Transverse colon (tissue), 4 donors: ENCODE data around the gene ITPKB. TPM values are rescaled to one million over a fixed set of nuclear protein-coding genes. Genes with fewer than 3 reads are reported as not detected.

Experiments used
- DNase-seq: peaks from one replicate; pipeline ENCODE4 v3.0.0-alpha.2; 2019
- H3K27ac ChIP-seq, 4 donors: fragments of 200-600 bp; sonication (generic); 2 replicates each; pipeline ENCODE4 v1.5.1; 2016 to 2018; ENCODE audit warnings: inconsistent platforms in 4 of 4
- H3K27me3 ChIP-seq: fragments of 200-600 bp; sonication (generic); 2 replicates; pipeline ENCODE4 v1.5.1; 2017; ENCODE audit warnings: inconsistent platforms
- H3K36me3 ChIP-seq, 4 donors: fragments of 200-600 bp; sonication (generic); 2 replicates each; pipeline ENCODE4 v1.5.1; 2017 to 2019; ENCODE audit warnings: inconsistent platforms in 4 of 4
- H3K4me1 ChIP-seq, 4 donors: fragments of 200-600 bp; sonication (generic); 2 replicates each; pipeline ENCODE4 v1.5.1; 2017 to 2020; ENCODE audit warnings: inconsistent platforms in 4 of 4
- H3K4me3 ChIP-seq, 4 donors: fragments of 200-600 bp; sonication (generic); 1 replicate in 1 of 4; 2 replicates in 3 of 4; pipeline versions ENCODE4 v1.5.1 to v1.6.1; 2017 to 2019; ENCODE audit warnings: inconsistent platforms in 4 of 4
- H3K9me3 ChIP-seq, 2 donors: fragments of 200-600 bp; sonication (generic); 2 replicates each; pipeline ENCODE4 v1.5.1; 2017 to 2019; ENCODE audit warnings: inconsistent platforms in 2 of 2
- CTCF ChIP-seq, 5 experiments: fragments of 200-600 bp in 3 of 5; fragments of 450-650 bp in 2 of 5; sonication (generic) in 3 of 5; IDR thresholded peaks; 1 replicate in 2 of 5; 2 replicates in 3 of 5; pipeline ENCODE4 v1.5.1; 2016 to 2017; ENCODE audit warnings: antibody characterized with exemption in 5 of 5, inconsistent platforms in 3 of 5, mild to moderate bottlenecking in 2 of 5, moderate library complexity in 1 of 5
- EP300 ChIP-seq: sonication (generic); formaldehyde crosslinking; IDR thresholded peaks from one replicate; pipeline ENCODE4 v1.6.1; 2017; ENCODE audit warnings: antibody characterized with exemption, low read depth
- POLR2A ChIP-seq: fragments of 450-650 bp; IDR thresholded peaks from one replicate; pipeline ENCODE4 v1.6.1; 2016; ENCODE audit warnings: antibody characterized with exemption, mild to moderate bottlenecking, moderate library complexity
- POLR2AphosphoS5 ChIP-seq, 3 donors: sonication (generic); formaldehyde crosslinking; IDR thresholded peaks; one replicate each; pipeline ENCODE4 v1.6.1; 2016; ENCODE audit warnings: antibody characterized with exemption in 3 of 3
- WGBS, 2 donors: methylation state at CpG; one replicate each; pipeline ENCODE4 v1.1.5; 2018; ENCODE audit warnings: low coverage in 1 of 2; 5-methylcytosine and 5-hydroxymethylcytosine counted together
- in situ Hi-C, 4 donors: fragments of 200-750 bp; cut with MboI; loops; one replicate each; pipeline versions ENCODE4 v1.15.0 to v1.15.1; 2017; ENCODE audit warnings: low sequenced_read_pairs in 3 of 4, low pct_ligation_motif_present in 1 of 4, low pct_unique_long_range_greater_than_20kb in 1 of 4
- intact Hi-C: fragments of 100-400 bp; cut with DNase I; formaldehyde crosslinking; loops from one replicate; pipeline ENCODE4 v1.15.1; 2023; ENCODE audit warnings: low total_unique reads
- total RNA-seq, 4 donors: library from RNA; depleted of rRNA; stranded (reverse); fragments of >200 nt; gene quantifications; one replicate each; pipeline ENCODE4 v1.1.0, GENCODE V29; 2016

The ITPKB gene
- total RNA-seq, 4 donors from 2014 or later: 14.3 to 57.6 (median 23.7) TPM

GRCh38 chr1:226711976-226712741 lies 26.9 kb downstream of the ITPKB start:
- Histone ChIP-seq H3K4me3 (no peak overlapping the region), H3K36me3 (no peaks in the 10 kb centered on the region), H3K4me1 (peaks cover 9 to 66% (median 32%) of the 10 kb centered on the region in 4 donors), H3K27me3 (no peaks in the 10 kb centered on the region), H3K27ac (peak overlapping the region; percentile 55 to 95 (median 80)), H3K9me3 (no peaks in the 10 kb centered on the region)
- 66% methylated on average over 21 of the region's 21 CpGs; no CpG with 5 or more reads in 1 of the 2 donors for WGBS, 2 donors
- intact Hi-C loops: no loop called here
- no peak for DNase-seq
- TF ChIP-seq EP300 (no peak), CTCF (IDR thresholded peaks at IDR 0.05) (no peak), POLR2A (no peak), POLR2AphosphoS5 (IDR thresholded peaks at IDR 0.05) (no peak)
- in situ Hi-C loops: no loop called here

- peaks cover 9 to 62% (median 29%) of the 10 kb centered on the region in 4 donors for H3K4me1 ChIP-seq
- in situ Hi-C loops (no loop called here), intact Hi-C loops (no loop called here)
- DNase-seq: no peak
- WGBS, 2 donors: 87% methylated on average over 6 of the region's 6 CpGs; no CpG with 5 or more reads in 1 of the 2 donors
- H3K27me3 ChIP-seq: no peaks in the 10 kb centered on the region
- no peak overlapping the region for H3K4me3 ChIP-seq
- H3K36me3 ChIP-seq: no peaks in the 10 kb centered on the region
- peak overlapping the region; percentile 14 to 95 (median 80) for H3K27ac ChIP-seq
- TF ChIP-seq POLR2AphosphoS5 (IDR thresholded peaks at IDR 0.05) (no peak), POLR2A (no peak), EP300 (no peak)
- H3K9me3 ChIP-seq: no peaks in the 10 kb centered on the region
Observed at GRCh38 chr1:226710501-226710900, 28.6 kb downstream of the ITPKB start.

GRCh38 chr1:226709953-226710352 lies 29.1 kb downstream of the ITPKB start:
- H3K27ac ChIP-seq: peak overlapping the region; percentile 64 to 95 (median 80)
- in situ Hi-C loops: no loop called here
- intact Hi-C loops: no loop called here
- no peaks in the 10 kb centered on the region for H3K9me3 ChIP-seq
- no peak overlapping the region for H3K4me3 ChIP-seq
- no peaks in the 10 kb centered on the region for H3K36me3 ChIP-seq
- no peak for DNase-seq
- WGBS, 2 donors: 75 to 83% methylated on average over 3 to 4 of the region's 4 CpGs
- TF ChIP-seq CTCF (IDR thresholded peaks at IDR 0.05) (no peak), POLR2AphosphoS5 (IDR thresholded peaks at IDR 0.05) (no peak), EP300 (no peak), POLR2A (no peak)
- no peaks in the 10 kb centered on the region for H3K27me3 ChIP-seq
- peaks cover 9 to 62% (median 29%) of the 10 kb centered on the region in 4 donors for H3K4me1 ChIP-seq

- whole genome bisulfite sequencing, 2 donors: 59% methylated on average over 5 of the region's 5 CpGs; no CpG with 5 or more reads in 1 of the 2 donors
- no peaks in the 10 kb centered on the region for H3K27me3 ChIP-seq
- TF ChIP-seq POLR2A (no peak), CTCF (IDR thresholded peaks at IDR 0.05) (no peak), EP300 (no peak), POLR2AphosphoS5 (IDR thresholded peaks at IDR 0.05) (no peak)
- no peaks in the 10 kb centered on the region for H3K9me3 ChIP-seq
- peak overlapping the region; percentile 64 to 95 (median 80) for H3K27ac ChIP-seq
- H3K36me3 ChIP-seq: no peaks in the 10 kb centered on the region
- in situ Hi-C loops: no loop called here
- H3K4me3 ChIP-seq: no peak overlapping the region
- H3K4me1 ChIP-seq: peaks cover 9 to 68% (median 31%) of the 10 kb centered on the region in 4 donors
- DNase-seq: no peak
- intact Hi-C loops: no loop called here
Observed at GRCh38 chr1:226708967-226709396, 30.1 kb downstream of the ITPKB start.
